KBM-7 (cell line): ENCODE results near the gene APP.
"Not testable (repeated sequence)": the region's sequence is repeated elsewhere in the genome, so short reads cannot be mapped to it uniquely, and the experiment has no call there.

ENCODE experiments used
- DNase-seq: peaks from one replicate; pipeline ENCODE4 v3.0.0-alpha.2; 2015
- in situ Hi-C: fragments of 300-500 bp; cut with MboI; formaldehyde crosslinking; loops from 2 replicates; pipeline ENCODE4 v1.14.3; 2020; ENCODE audit warnings: low sequenced_read_pairs, low pct_unique_long_range_greater_than_20kb, mixed read lengths

The APP gene

GRCh38 chr21:25936776-25937175, 233.8 kb downstream of the APP start:
- in situ Hi-C loops = no loop called here
- no peak for DNase-seq

GRCh38 chr21:25934771-25935224, 235.8 kb downstream of the APP start:
- in situ Hi-C loops = no loop called here
- DNase-seq = peak; percentile 17

GRCh38 chr21:25934130-25934529, 236.4 kb downstream of the APP start:
- in situ Hi-C loops = no loop called here
- DNase-seq = no peak

- DNase-seq = no peak
- in situ Hi-C loops = no loop called here
Observed at GRCh38 chr21:25931765-25932164, 238.8 kb downstream of the APP start.

- no peak for DNase-seq
- in situ Hi-C loops = no loop called here
Observed at GRCh38 chr21:25929856-25930520, 240.6 kb downstream of the APP start.

- in situ Hi-C loops = no loop called here
- no peak for DNase-seq
Observed at GRCh38 chr21:25927195-25927880, 243.2 kb downstream of the APP start.

GRCh38 chr21:25925936-25926335, 244.6 kb downstream of the APP start:
- peak; percentile 59 for DNase-seq
- in situ Hi-C loops = no loop called here

- in situ Hi-C loops = no loop called here
Observed at GRCh38 chr21:25925064-25925800, 245.3 kb downstream of the APP start.

GRCh38 chr21:25918152-25918551, 252.4 kb downstream of the APP start:
- in situ Hi-C loops = not testable (repeated sequence)

More at GRCh38 chr21:25925064-25925800, 245.3 kb downstream of the APP start:
- no peak for DNase-seq

GRCh38 chr21:25916226-25916625, 254.3 kb downstream of the APP start:
- in situ Hi-C loops = no loop called here
- DNase-seq = no peak

More at GRCh38 chr21:25918152-25918551, 252.4 kb downstream of the APP start:
- DNase-seq = not testable (repeated sequence)

GRCh38 chr21:25913479-25913878, 257.1 kb downstream of the APP start:
- no peak for DNase-seq

GRCh38 chr21:25912402-25912746, 258.2 kb downstream of the APP start:
- DNase-seq = no peak
- in situ Hi-C loops = no loop called here

More at GRCh38 chr21:25913479-25913878, 257.1 kb downstream of the APP start:
- in situ Hi-C loops = no loop called here

- DNase-seq = no peak
- in situ Hi-C loops = no loop called here
Observed at GRCh38 chr21:25911730-25912401, 258.7 kb downstream of the APP start.

GRCh38 chr21:25910809-25911208, 259.8 kb downstream of the APP start:
- in situ Hi-C loops = no loop called here
- DNase-seq = no peak

GRCh38 chr21:25909341-25909740, 261.2 kb downstream of the APP start:
- no peak for DNase-seq
- in situ Hi-C loops = no loop called here

- in situ Hi-C loops = no loop called here
- no peak for DNase-seq
Observed at GRCh38 chr21:25908495-25908894, 262.1 kb downstream of the APP start.

- no peak for DNase-seq
- in situ Hi-C loops = no loop called here
Observed at GRCh38 chr21:25907573-25908275, 262.8 kb downstream of the APP start.

- in situ Hi-C loops = no loop called here
- no peak for DNase-seq
Observed at GRCh38 chr21:25906587-25906986, 264.0 kb downstream of the APP start.

- in situ Hi-C loops = no loop called here
- no peak for DNase-seq
Observed at GRCh38 chr21:25905126-25905525, 265.4 kb downstream of the APP start.
